Right lobe of liver (tissue), 6 donors: Measurements from ENCODE around the gene BRSK2. TPM values are rescaled to one million over a fixed set of nuclear protein-coding genes. Genes with fewer than 3 reads are reported as not detected.

ENCODE experiments used
- ATAC-seq, 4 donors: fragments of 200-7000 bp; cut with Tn5 transposase; one replicate each; pipeline ENCODE4 v1.9.1; 2020; ENCODE audit warnings: mild to moderate bottlenecking in 4 of 4, moderate library complexity in 4 of 4
- DNase-seq, 3 donors: peaks; one replicate each; pipeline ENCODE4 v3.0.0-alpha.2; 2020
- H3K27ac ChIP-seq, 3 donors: fragments of 200-600 bp; one replicate each; pipeline ENCODE4 v1.8.0; 2022
- H3K27me3 ChIP-seq, 2 donors: fragments of 200-600 bp; one replicate each; pipeline ENCODE4 v1.8.0; 2022
- H3K36me3 ChIP-seq, 4 donors: fragments of 200-600 bp; sonication (generic) in 1 of 4; one replicate each; pipeline versions ENCODE4 v1.5.1 to v1.8.0; 2017 to 2022; ENCODE audit warnings: control low read depth in 1 of 4
- H3K4me1 ChIP-seq, 4 donors: fragments of 200-600 bp; sonication (generic) in 1 of 4; one replicate each; pipeline versions ENCODE4 v1.5.1 to v1.8.0; 2017 to 2022; ENCODE audit warnings: control low read depth in 1 of 4
- H3K4me3 ChIP-seq, 3 donors: fragments of 200-600 bp; one replicate each; pipeline ENCODE4 v1.8.0; 2022
- H3K9me3 ChIP-seq, 4 donors: fragments of 200-600 bp; sonication (generic) in 1 of 4; one replicate each; pipeline versions ENCODE4 v1.5.1 to v1.8.0; 2017 to 2022; ENCODE audit warnings: control low read depth in 1 of 4
- CTCF ChIP-seq, 4 donors: fragments of 200-600 bp in 3 of 4; fragments of 450-650 bp in 1 of 4; IDR thresholded peaks; one replicate each; pipeline versions ENCODE4 v1.5.1 to v1.8.0; 2016 to 2022; ENCODE audit warnings: antibody characterized with exemption in 4 of 4, mild to moderate bottlenecking in 2 of 4
- POLR2A ChIP-seq: fragments of 450-650 bp; IDR thresholded peaks from one replicate; pipeline ENCODE4 v1.6.1; 2017; ENCODE audit warnings: antibody characterized with exemption, mild to moderate bottlenecking
- WGBS: methylation state at CpG from one replicate; pipeline ENCODE4 v1.1.6; 2018; ENCODE audit warnings: low coverage, low lambda C conversion rate; ENCODE audit not compliant: insufficient coverage; ENCODE audit errors: missing lambda C conversion rate; 5-methylcytosine and 5-hydroxymethylcytosine counted together
- intact Hi-C, 2 donors: fragments of 100-400 bp; cut with DNase I; formaldehyde crosslinking; loops; one replicate each; pipeline versions ENCODE4 v1.11.2 to v1.14.1; 2022
- total RNA-seq, 6 experiments: library from RNA; depleted of rRNA in 2 of 6; stranded (reverse); fragments of >200 nt in 2 of 6; fragmentation: NEBNext Ultra II Directional in 3 of 6; extraction: Animal tissue kit (Norgen Biotek cat#: 25700) in 3 of 6; gene quantifications; one replicate each; pipeline versions ENCODE4 v1.1.0 to v1.2.4, GENCODE V29; 2016 to 2023
- donor health status: DM: no; HTN: yes; CAD: no.
- donor health status: DM: no; HTN: no; CAD: no.
- donor health status: DM: no; HTN: no; CAD: no.
- donor health status: DM: no; HTN: yes; CAD: no.
- donor health status: DM: no; HTN: yes; CAD: no.

Gene BRSK2
- total RNA-seq, 6 experiments from 2014 or later, result 0.12 to 0.49 TPM; not detected in 4

- DNase-seq (no peak), ATAC-seq (no peak)
- Histone ChIP-seq H3K4me1 (no peaks in the 10 kb centered on the region), H3K9me3 (no peaks in the 10 kb centered on the region), H3K27me3 (no peaks in the 10 kb centered on the region), H3K27ac (no peak overlapping the region), H3K4me3 (no peak overlapping the region), H3K36me3 (no peaks in the 10 kb centered on the region)
- 20% methylated on average over 2 of the region's 11 CpGs for WGBS
- intact Hi-C loops, result no loop called here
- TF ChIP-seq CTCF (IDR thresholded peaks at IDR 0.05) (no peak), POLR2A (no peak)
Measured at GRCh38 chr11:1440066-1440465, 50.3 kb downstream of the BRSK2 start.

DNA sequence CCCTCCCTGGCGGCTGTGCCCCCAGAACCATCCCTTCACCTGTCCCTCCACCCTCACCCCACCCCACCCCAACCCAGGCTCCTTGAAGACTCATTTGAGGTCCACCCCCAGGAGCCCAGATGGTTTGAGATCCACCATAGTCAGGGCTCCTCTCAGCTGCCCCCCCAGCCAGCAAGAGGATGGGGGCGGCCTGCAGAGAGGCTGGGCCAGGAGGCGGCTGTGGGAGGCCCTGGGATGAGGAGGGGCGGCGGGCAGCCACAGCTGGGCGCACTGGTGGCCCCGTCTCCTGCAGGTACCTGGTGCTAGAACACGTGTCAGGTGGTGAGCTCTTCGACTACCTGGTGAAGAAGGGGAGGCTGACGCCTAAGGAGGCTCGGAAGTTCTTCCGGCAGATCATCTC, 50.8 kb downstream of the BRSK2 start:
- intact Hi-C loops, result no loop called here
- TF ChIP-seq CTCF (IDR thresholded peaks at IDR 0.05) (no peak), POLR2A (no peak)
- ATAC-seq (no peak), DNase-seq (no peak)
- WGBS, result 73% methylated on average over 3 of the region's 12 CpGs
- no peaks in the 10 kb centered on the region for H3K4me1 ChIP-seq
- no peak overlapping the region for H3K4me3 ChIP-seq
- no peak overlapping the region for H3K27ac ChIP-seq
- no peaks in the 10 kb centered on the region for H3K36me3 ChIP-seq
- no peaks in the 10 kb centered on the region for H3K27me3 ChIP-seq
- H3K9me3 ChIP-seq, result no peaks in the 10 kb centered on the region

DNA sequence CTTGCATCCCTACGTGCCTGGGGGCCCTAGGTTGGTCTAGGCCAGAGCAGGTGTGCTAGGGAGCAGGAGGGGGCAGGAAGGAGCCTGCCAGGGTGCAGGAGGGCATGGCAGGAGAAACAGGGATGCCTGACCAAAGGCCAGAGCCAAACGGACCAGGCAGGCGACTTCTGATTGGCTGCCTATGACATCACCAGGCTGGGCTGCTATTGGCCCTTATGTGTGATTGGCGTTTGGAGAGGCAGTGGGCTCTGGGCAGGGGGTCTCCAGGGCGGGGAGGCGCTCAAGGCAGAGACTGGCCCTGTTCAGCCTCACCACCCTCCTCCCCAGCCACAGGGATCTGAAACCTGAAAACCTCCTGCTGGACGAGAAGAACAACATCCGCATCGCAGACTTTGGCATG, 52.4 kb downstream of the BRSK2 start:
- Histone ChIP-seq H3K27me3 (no peaks in the 10 kb centered on the region), H3K4me1 (no peaks in the 10 kb centered on the region), H3K4me3 (no peak overlapping the region), H3K27ac (no peak overlapping the region), H3K9me3 (no peaks in the 10 kb centered on the region), H3K36me3 (no peaks in the 10 kb centered on the region)
- 17% methylated on average over 2 of the region's 9 CpGs for WGBS
- intact Hi-C loops, result no loop called here
- TF ChIP-seq CTCF (IDR thresholded peaks at IDR 0.05) (no peak), POLR2A (no peak)
- ATAC-seq (peak in 2 of 4 donors; percentile 17 to 48), DNase-seq (no peak)

DNA sequence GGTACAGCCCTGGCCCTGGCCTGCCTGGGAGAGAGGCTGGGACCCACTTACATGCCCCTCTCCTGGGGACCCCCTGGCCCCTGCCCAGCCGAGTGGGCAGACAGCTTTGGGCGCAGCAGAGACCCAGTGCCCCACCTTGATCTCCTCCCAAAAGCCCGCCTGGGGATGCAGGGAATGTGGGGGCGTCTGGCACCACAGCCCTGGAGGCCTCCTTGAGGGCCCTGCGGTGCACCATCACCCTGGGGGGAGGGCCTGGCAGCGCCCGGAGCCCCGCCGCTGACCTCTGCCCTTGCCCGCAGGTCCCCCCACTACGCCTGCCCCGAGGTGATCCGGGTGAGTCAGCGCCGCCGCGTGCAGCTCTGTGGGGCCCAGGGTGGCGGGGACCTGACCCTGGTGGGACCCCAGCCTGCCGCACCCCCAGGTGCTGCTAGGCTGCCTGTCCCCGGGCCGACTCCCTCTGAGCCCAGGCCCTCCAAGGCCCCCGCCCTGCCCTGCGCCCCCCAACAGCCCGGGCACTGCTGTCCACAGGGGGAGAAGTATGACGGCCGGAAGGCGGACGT, 53.2 kb downstream of the BRSK2 start:
- Histone ChIP-seq H3K27me3 (no peaks in the 10 kb centered on the region), H3K36me3 (no peaks in the 10 kb centered on the region), H3K9me3 (no peaks in the 10 kb centered on the region), H3K4me3 (no peak overlapping the region), H3K27ac (no peak overlapping the region), H3K4me1 (no peaks in the 10 kb centered on the region)
- intact Hi-C loops, result no loop called here
- ATAC-seq, result no peak
- DNase-seq, result no peak
- no CpG with 5 or more reads among the region's 28 CpGs for WGBS
- no peak for TF ChIP-seq CTCF (IDR thresholded peaks at IDR 0.05)
- no peak for TF ChIP-seq POLR2A

DNA sequence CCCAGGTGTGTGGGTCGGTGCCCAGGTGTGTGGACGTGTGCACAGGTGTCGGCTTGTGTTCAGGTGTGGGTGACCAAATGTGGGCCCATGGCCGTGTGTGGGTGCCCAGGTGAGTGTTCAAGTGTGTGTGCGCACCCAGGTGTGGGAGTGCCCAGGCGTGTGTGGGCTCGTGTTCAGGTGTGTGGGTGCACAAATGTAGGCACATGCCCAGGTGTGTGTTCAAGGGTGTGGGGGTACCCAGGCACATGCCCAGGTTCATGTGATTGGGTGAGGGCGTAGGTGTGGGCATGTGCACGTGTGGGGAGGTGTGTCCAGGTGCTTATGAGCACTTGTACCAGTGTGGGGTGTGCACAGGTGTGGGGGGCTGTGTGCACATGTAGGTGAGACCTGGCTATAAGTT, 54.0 kb downstream of the BRSK2 start:
- TF ChIP-seq CTCF (IDR thresholded peaks at IDR 0.05) (no peak), POLR2A (no peak)
- Histone ChIP-seq H3K27ac (no peak overlapping the region), H3K4me3 (no peak overlapping the region), H3K4me1 (no peaks in the 10 kb centered on the region), H3K9me3 (no peaks in the 10 kb centered on the region), H3K36me3 (no peaks in the 10 kb centered on the region), H3K27me3 (no peaks in the 10 kb centered on the region)
- ATAC-seq (no peak), DNase-seq (no peak)
- intact Hi-C loops, result no loop called here
- 26% methylated on average over 3 of the region's 9 CpGs for WGBS
